ENCODE measurements around the gene TMEM225B.
"Not testable (repeated sequence)": the region's sequence is repeated elsewhere in the genome, so short reads cannot be mapped to it uniquely, and the experiment has no call there.

The TMEM225B gene

GRCh38 chr7:99579281-99579955, 18.6 kb upstream of the TMEM225B start:
- no peak for DNase-seq (ENCODE audit: low read depth in 2 of 2)

- no peak for DNase-seq (ENCODE audit: low read depth in 2 of 2)
Observed at GRCh38 chr7:99579956-99580777, 17.9 kb upstream of the TMEM225B start.

GRCh38 chr7:99580778-99581332, 17.2 kb upstream of the TMEM225B start:
- not testable (repeated sequence) for DNase-seq (ENCODE audit: low read depth in 2 of 2)

- DNase-seq (ENCODE audit: low read depth in 2 of 2): no peak
Observed at GRCh38 chr7:99588868-99589267, 9.2 kb upstream of the TMEM225B start.

GRCh38 chr7:99594948-99595745, 2.9 kb upstream of the TMEM225B start:
- DNase-seq (ENCODE audit: low read depth in 2 of 2): no peak

DNA sequence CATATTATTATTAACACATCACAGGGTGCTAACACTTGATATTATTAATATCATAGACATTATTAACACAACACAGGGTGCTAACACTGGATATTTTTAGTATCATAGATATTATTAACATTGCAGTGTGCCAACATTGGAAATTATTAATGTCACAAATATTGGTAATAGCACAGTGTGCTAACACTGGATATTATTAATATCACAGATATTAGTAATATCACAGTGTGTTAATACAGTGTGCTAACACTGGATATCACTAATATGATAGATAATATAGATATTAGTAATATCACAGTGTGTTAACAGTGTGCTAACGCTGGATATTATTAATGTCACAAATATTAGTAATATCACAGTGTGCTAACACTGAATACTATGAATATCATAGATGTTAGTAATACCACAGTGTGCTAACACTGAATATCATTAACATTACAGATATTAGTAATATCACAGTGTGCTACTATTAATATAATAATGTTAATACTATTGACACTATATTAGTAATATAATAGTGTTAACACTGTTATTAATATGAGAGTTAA, 1.6 kb upstream of the TMEM225B start:
- DNase-seq (ENCODE audit: low read depth in 2 of 2): no peak

DNA sequence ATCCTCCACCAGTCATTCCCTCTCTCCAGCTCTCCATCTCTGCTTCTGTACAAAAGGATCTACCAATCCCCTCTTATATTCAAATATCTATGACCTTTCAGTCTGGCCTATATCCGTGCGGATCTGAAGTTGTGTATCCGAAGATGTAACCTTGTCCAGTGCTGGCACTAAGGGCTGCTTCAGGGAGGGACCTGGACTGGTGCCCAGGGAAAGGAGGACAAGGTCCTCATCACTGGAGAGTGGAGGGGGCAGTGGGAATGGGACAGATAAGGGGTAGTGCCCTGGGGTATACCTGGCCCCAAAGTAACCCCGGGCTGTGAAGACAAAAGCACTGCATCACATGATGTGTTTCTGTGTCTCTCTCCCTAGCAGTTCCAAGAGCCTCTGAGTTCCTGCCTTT, 1.8 kb downstream of the TMEM225B start:
- DNase-seq (ENCODE audit: low read depth in 2 of 2): no peak

- no peak for DNase-seq (ENCODE audit: low read depth in 2 of 2)
Observed at GRCh38 chr7:99601656-99602310, 3.7 kb downstream of the TMEM225B start.

- no peak for DNase-seq (ENCODE audit: low read depth in 2 of 2)
Observed at GRCh38 chr7:99605527-99605926, 7.5 kb downstream of the TMEM225B start.

DNA sequence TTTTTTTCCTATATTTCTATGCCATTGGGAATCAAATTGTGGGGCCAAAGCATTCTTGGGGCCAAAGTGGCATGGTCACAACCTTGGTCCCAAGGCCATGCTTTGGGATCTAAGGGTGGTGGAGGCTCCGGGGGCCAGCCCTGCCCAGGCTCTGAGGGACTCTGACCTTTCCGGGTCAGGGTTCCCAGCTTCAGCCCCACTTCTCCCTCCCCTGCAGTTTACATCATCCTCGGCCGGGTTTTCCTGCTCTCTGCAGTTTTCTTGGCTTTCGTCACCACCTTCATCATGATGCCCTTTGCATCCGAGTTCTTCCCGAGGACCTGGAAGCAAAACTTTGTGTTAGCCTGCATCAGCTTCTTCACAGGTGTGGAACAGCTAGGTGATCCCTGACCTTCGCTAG, 8.5 kb downstream of the TMEM225B start:
- DNase-seq (ENCODE audit: low read depth in 2 of 2): no peak

GRCh38 chr7:99607548-99607947, 9.5 kb downstream of the TMEM225B start:
- DNase-seq (ENCODE audit: low read depth in 2 of 2): no peak

GRCh38 chr7:99614495-99614894, 16.4 kb downstream of the TMEM225B start:
- DNase-seq (ENCODE audit: low read depth in 2 of 2): no peak

DNA sequence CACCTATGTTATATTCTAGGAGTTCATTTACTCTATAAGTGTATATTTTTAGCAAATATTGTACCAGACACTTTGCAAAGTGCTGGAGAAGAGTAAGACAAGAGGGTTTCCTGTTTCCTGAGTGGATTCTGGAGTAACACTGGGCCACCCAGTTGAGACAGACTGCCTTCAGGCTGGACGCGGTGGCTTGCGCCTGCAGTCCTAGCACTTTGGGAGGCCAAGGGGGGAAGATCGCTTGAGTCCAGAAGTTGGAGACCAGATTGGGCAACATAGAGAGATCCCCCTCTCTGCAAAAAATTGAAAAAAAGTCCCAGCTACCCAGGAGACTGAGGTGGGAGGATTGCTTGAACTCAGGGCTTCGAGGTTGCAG, 17.9 kb downstream of the TMEM225B start:
- no peak for DNase-seq (ENCODE audit: low read depth in 2 of 2)

- peak; percentile 75 to 81 for DNase-seq (ENCODE audit: low read depth in 2 of 2)
Observed at GRCh38 chr7:99616359-99617191, 18.5 kb downstream of the TMEM225B start, which contains the start of gene ZSCAN25. Gene ZSCAN25 (plus strand): TSS chr7:99616946. CDS start chr7:99619607, 2,661 bp downstream.

- DNase-seq (ENCODE audit: low read depth in 2 of 2): no peak
Observed at GRCh38 chr7:99617192-99617781, 19.2 kb downstream of the TMEM225B start.

GRCh38 chr7:99618726-99619125, 20.7 kb downstream of the TMEM225B start:
- DNase-seq (ENCODE audit: low read depth in 2 of 2): no peak

GRCh38 chr7:99619571-99620130, 21.6 kb downstream of the TMEM225B start:
- no peak for DNase-seq (ENCODE audit: low read depth in 2 of 2)

DNA sequence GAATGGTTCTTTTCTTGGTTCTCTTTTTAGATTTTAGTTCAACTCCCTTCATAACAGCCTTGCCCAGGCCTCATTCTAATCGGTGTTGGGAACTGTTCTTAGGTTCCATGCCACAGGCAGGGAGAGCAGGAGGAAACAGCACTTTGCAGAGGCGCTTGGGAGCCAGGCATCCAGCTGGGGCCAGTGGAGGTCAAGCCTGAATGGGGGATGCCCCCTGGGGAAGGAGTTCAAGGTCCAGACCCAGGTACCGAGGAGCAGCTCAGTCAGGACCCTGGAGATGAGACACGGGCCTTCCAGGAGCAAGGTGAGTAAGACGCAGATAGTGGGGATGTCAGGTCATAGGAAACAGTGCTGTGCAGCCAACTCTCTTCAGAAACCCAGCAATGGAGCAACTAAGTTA, 23.2 kb downstream of the TMEM225B start:
- DNase-seq (ENCODE audit: low read depth in 2 of 2): no peak

DNA sequence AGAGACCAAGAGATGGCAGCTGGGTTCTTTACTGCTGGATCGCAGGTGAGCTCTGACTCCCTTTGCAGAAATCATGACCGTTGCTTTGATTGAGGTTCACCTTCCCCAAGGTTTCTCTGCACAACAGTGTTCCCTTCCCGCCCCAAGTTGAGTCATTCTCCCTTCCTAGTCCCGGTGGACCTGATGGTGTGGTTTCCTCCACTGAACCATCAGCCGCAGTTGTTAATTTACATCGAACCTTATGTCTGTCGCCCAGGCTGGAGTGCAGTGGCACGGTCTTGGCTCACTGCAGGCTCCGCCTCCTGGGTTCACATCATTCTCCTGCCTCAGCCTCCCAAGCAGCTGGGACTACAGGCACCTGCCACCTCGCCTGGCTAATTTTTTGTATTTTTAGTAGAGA, 24.5 kb downstream of the TMEM225B start:
- no peak for DNase-seq (ENCODE audit: low read depth in 2 of 2)
